ACC112 (cell line): ENCODE data around the gene GPA33.

Experiments used
- H2AFZ ChIP-seq: fragments of 200-600 bp; sonication (generic); one replicate; pipeline ENCODE4 v1.6.0; 2017; ENCODE audit warnings: antibody characterized with exemption, low read length; ENCODE audit not compliant: unreplicated experiment
- H3K27ac ChIP-seq: fragments of 200-600 bp; sonication (generic); 2 replicates; pipeline ENCODE4 v1.5.1; 2014; ENCODE audit warnings: low read depth, mild to moderate bottlenecking, antibody characterized with exemption, low read length, moderate library complexity
- H3K27me3 ChIP-seq: fragments of 200-600 bp; sonication (generic); 2 replicates; pipeline ENCODE4 v1.6.1; 2014; ENCODE audit warnings: mild to moderate bottlenecking, antibody characterized with exemption, low read length, moderate library complexity, mixed read lengths; ENCODE audit not compliant: insufficient read depth
- H3K36me3 ChIP-seq: fragments of 200-600 bp; sonication (generic); 2 replicates; pipeline ENCODE4 v1.6.1; 2016; ENCODE audit warnings: mild to moderate bottlenecking, antibody characterized with exemption, low read length, moderate library complexity, mixed read lengths; ENCODE audit not compliant: insufficient read depth
- H3K4me1 ChIP-seq: fragments of 200-600 bp; sonication (generic); one replicate; pipeline ENCODE4 v1.6.1; 2016; ENCODE audit warnings: low read length, mixed read lengths; ENCODE audit not compliant: insufficient read depth, unreplicated experiment, control insufficient read depth
- H3K4me3 ChIP-seq: fragments of 200-600 bp; sonication (generic); 2 replicates; pipeline ENCODE4 v1.5.1; 2014; ENCODE audit warnings: mild to moderate bottlenecking, low read depth, low read length
- H3K79me2 ChIP-seq: fragments of 200-600 bp; sonication (generic); one replicate; pipeline ENCODE4 v1.6.0; 2016; ENCODE audit warnings: low read length; ENCODE audit not compliant: control insufficient read depth, unreplicated experiment, insufficient read depth

GPA33 gene, protein sequence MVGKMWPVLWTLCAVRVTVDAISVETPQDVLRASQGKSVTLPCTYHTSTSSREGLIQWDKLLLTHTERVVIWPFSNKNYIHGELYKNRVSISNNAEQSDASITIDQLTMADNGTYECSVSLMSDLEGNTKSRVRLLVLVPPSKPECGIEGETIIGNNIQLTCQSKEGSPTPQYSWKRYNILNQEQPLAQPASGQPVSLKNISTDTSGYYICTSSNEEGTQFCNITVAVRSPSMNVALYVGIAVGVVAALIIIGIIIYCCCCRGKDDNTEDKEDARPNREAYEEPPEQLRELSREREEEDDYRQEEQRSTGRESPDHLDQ

DNA sequence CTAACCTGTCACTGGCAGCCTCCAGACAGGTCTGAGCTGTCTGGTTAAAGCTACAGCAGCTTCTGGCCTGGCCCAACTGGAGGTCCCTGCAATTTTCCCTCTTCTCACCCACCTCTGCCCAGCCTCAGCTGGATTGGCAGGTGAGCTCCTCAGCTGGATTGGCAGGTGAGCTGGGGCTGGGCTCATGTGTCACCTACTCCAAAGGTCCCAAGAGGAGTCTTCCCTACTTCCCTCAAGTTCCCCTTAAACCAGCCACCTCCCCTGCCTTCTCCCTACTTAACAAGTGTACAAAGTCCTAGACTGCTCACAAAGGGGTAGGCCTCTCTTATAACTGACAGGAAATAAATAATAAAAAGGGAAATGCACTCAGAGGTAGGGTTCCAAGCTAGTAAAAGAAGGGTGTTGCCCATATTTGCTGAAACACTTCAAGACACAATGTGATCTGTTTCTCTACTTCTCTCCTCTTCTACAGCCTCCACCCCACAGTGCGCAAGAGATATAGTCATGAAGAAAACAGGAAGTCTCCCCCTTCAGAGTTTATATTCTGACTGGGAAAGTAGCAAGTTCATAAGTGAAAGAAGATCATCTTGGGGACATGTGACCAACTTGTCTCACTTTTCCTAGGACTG, at the start of gene GPA33:
GPA33 (minus strand) TSS at position 64 of the 629 bp plus-strand sequence. CDS start 90 bp downstream, outside the sequence.
- Histone ChIP-seq H3K4me1 (no peaks in the 10 kb centered on the region), H2AFZ (no peak within 1 kb of the TSS), H3K79me2 (no peaks in the 10 kb centered on the region), H3K36me3 (no peaks in the 10 kb centered on the region), H3K4me3 (no peak within 1 kb of the TSS), H3K27ac (no peak within 1 kb of the TSS), H3K27me3 (peaks cover 36% of the 10 kb centered on the region)

DNA sequence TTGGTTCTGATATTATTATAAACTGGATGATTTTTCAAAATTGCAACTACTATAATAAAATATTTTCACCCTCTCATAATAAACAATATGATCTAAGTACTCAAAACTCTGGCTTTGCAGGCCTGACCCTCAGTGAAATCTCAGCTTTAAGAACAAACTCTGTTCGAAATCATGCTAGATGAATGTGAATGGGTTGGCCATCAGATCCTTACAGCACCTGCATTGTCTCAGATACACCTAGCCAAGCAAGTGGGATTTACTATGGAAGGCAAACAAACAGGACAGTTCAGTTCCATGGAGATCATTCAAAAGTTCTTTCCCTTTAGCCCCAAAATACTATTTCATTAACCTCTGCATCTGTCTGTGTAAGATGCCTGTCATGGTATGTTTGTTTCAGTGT, 48.5 kb upstream of the GPA33 start:
- Histone ChIP-seq H2AFZ (no peak overlapping the region), H3K4me3 (no peak overlapping the region), H3K4me1 (peaks cover 9% of the 10 kb centered on the region), H3K27ac (no peak overlapping the region), H3K79me2 (no peaks in the 10 kb centered on the region), H3K27me3 (peaks cover 41% of the 10 kb centered on the region), H3K36me3 (no peaks in the 10 kb centered on the region)

DNA sequence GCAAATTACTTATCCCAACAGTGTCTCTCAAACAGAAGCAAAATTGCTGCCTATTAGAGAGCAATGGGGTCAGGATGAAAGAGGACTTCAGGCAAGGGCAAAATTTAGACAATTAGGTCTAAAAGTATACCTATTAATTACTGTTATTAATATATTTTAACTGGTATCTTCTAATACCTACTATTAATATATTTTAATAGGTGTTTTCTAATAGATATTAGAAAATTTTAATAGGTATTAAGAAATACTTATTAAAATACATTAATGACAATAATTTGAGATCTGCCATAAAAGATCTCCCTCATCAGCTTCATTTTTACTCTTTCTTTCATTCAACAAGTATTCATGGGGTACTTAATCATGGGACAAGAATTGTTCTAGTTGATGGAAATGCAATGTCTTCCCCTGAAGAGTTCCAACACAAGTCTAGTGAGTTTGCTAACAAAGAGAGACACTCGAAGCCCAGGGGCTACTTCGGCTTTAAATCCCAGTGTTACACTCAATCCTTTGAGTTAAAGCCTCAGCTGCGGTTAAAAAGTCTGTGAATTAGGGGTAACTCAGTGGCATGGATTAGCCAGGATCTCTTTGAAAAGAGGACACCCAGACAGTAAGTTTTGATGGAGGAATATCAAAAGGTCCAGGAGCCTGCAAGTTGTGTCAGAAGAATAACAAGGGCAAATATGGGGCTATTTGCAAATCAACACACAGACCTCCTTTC, 47.8 kb upstream of the GPA33 start:
- Histone ChIP-seq H3K27me3 (peaks cover 47% of the 10 kb centered on the region), H3K4me3 (no peak overlapping the region), H3K79me2 (no peaks in the 10 kb centered on the region), H3K36me3 (no peaks in the 10 kb centered on the region), H2AFZ (no peak overlapping the region), H3K4me1 (peaks cover 9% of the 10 kb centered on the region), H3K27ac (no peak overlapping the region)

DNA sequence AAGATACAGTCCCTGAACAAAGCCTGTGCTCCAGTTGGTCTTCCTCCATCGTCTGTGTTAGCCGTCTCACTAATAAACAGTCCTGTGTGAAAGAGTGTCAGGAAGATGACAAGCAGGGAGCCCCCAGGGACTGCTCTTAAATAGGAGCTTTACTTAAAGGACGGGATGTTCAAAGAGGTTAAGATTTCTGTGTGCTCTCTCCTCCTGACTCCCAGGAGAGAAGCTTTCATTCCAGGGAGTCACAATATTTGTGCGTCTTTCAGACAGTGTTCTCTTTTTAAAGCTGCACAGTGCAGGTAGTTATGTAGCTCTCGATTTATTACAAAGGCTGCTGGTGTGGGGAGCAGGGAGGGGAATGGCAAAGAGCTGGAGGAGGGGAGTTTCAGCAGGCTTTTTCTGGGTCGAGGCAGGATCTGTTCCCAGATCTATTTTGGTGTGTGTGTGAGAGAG, 47.2 kb upstream of the GPA33 start:
- no peak overlapping the region for H2AFZ ChIP-seq
- no peak overlapping the region for H3K27ac ChIP-seq
- peaks cover 9% of the 10 kb centered on the region for H3K4me1 ChIP-seq
- H3K79me2 ChIP-seq, result no peaks in the 10 kb centered on the region
- H3K36me3 ChIP-seq, result no peaks in the 10 kb centered on the region
- H3K27me3 ChIP-seq, result peaks cover 53% of the 10 kb centered on the region
- no peak overlapping the region for H3K4me3 ChIP-seq

DNA sequence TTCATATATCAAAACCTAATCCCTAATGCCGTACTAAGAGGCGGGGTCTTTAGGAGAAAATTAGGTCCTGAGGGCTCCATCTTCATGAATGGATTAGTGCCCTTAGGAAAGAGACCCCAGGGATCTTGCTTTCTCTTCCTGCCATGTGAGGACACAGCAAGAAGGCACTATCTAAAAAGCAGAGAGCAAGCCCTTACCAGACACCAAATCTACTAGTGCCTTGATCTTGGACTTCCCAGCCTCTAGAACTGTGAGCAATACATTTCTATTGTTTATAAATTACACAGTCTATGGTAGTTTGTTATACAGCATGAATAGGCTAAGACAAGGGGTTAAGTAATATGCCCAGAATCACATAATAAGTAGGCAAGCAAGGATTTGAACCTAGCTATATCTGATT, 46.6 kb upstream of the GPA33 start:
- H2AFZ ChIP-seq, result no peak overlapping the region
- no peak overlapping the region for H3K4me3 ChIP-seq
- H3K27ac ChIP-seq, result no peak overlapping the region
- peaks cover 56% of the 10 kb centered on the region for H3K27me3 ChIP-seq
- no peaks in the 10 kb centered on the region for H3K36me3 ChIP-seq
- H3K79me2 ChIP-seq, result no peaks in the 10 kb centered on the region
- peaks cover 9% of the 10 kb centered on the region for H3K4me1 ChIP-seq

DNA sequence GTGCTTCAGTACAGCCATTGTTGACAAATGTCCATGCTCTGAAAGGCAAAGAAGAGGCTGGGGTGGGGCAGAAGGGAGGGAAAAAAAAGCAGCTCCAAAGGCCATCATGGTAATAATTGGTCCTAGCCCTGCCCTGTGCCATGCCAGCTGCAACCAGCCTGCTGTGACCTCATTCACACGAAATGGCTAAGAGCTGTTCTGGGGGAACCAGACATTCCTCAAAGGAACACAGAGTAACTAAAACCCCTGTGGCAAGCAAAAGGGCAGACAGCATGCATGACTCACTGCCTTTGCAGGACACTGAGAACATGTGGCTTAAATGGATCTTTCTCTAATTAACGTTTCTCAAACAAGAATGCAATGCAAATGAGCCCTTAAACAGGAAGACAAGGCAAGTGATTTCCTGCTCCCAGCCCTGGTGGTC, 46.0 kb upstream of the GPA33 start:
- peaks cover 9% of the 10 kb centered on the region for H3K4me1 ChIP-seq
- H3K4me3 ChIP-seq, result no peak overlapping the region
- no peaks in the 10 kb centered on the region for H3K36me3 ChIP-seq
- H2AFZ ChIP-seq, result peak overlapping the region; percentile 7
- peaks cover 57% of the 10 kb centered on the region for H3K27me3 ChIP-seq
- H3K79me2 ChIP-seq, result no peaks in the 10 kb centered on the region
- no peak overlapping the region for H3K27ac ChIP-seq

DNA sequence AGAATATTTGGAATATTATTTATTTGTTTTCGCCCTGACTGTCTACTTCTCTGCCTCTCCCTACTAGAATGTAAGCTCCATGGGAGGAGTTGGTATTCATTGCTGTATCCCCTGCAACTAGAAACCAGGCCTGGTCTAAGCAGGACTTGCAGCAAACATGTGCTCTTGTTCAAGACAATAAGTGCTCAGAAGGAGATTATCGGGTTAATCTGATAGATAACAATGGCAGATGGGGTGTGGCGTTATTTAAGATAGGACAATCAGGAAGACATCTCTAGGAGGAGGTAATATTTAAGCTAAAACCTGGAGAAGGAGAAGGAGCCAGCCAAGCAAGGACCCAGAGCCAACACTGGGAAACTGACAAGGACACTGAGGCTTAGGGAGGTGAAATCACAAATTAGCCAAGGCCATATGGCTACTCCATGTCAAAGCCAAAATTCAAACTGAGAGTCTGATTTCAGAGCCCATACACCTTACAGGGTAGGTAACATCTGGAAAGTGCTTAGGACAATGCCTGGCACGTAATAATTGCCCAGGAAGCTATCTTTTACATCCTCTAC, 45.2 kb upstream of the GPA33 start:
- peaks cover 9% of the 10 kb centered on the region for H3K4me1 ChIP-seq
- peaks cover 61% of the 10 kb centered on the region for H3K27me3 ChIP-seq
- no peak overlapping the region for H2AFZ ChIP-seq
- H3K27ac ChIP-seq, result no peak overlapping the region
- no peaks in the 10 kb centered on the region for H3K79me2 ChIP-seq
- no peaks in the 10 kb centered on the region for H3K36me3 ChIP-seq
- H3K4me3 ChIP-seq, result no peak overlapping the region

DNA sequence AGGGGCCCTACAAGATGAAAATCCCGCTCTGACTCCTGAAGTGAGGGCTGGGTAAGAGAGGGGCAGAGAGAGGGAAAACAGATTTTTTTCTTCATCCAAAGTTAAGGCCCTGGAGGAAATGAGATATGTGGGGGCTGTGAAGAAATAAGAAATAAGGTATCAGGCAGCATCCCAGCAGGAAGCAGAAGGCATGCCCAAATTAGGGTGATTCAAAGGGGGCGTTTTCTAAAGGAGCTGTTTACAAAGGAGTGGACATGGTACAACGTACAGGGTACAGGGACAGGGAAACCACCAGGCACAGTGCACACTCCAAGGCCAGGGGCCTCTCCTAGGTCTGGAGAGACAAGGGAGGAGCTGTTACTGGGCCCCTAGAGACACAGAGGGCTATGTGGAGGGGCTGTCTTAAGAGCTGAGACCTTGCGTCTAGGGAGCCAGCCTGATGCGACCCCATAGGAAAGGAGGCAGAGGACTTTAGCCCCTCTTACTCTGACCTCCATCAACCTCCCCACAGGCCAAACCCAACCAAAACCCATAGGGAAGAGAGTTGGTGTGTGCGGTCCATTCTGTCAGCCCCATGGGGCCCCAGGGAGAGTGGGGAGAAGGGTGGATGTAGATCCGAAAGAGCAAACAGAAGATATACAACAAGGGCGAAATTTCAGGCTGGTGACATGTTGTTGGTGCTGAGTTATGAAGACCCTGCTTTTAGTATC, 42.3 kb upstream of the GPA33 start:
- no peak overlapping the region for H2AFZ ChIP-seq
- no peaks in the 10 kb centered on the region for H3K36me3 ChIP-seq
- H3K79me2 ChIP-seq, result no peaks in the 10 kb centered on the region

DNA sequence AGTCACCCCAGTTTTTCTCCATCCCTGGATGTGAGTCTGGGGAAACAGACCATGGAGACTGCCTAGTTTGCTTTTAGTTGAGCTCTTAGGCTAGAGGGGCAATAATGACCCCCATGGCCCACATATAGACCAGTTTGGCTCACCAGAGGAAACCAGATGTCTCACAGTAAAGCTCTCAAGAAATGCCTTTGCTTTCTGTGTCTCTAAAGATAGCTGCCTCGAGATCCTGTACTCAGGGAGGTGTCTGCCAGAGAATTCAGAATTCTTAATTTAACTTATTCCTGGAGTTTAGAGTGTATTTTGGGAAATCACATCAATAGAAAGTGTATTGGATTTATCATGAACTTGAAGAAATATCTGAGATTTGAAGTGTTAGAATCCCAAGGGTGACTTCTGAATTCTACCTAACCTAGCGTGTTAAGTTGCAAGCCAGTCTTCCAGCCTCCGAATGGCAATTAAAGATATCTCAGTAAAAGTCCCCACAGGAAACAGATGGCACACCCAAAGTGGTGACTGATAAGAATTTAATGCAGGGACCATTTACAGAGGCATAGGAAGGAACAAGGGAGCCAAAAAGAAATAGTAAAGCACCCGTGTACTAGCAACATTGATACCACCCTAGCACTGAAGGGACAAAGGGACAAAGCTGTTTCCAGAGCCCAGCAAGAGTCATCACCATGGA, 40.8 kb upstream of the GPA33 start:
- no peak overlapping the region for H2AFZ ChIP-seq
- no peaks in the 10 kb centered on the region for H3K36me3 ChIP-seq
- no peaks in the 10 kb centered on the region for H3K79me2 ChIP-seq
- peaks cover 79% of the 10 kb centered on the region for H3K27me3 ChIP-seq
- peaks cover 2% of the 10 kb centered on the region for H3K4me1 ChIP-seq
- H3K27ac ChIP-seq, result no peak overlapping the region
- no peak overlapping the region for H3K4me3 ChIP-seq

More for the DNA sequence above, 42.3 kb upstream of the GPA33 start:
- Histone ChIP-seq H3K4me1 (peaks cover 9% of the 10 kb centered on the region), H3K27me3 (peaks cover 68% of the 10 kb centered on the region), H3K27ac (no peak overlapping the region), H3K4me3 (no peak overlapping the region)
